Activated CD8-positive, alpha-beta T cell treated with anti-CD3 and anti-CD28 coated beads for 36 hours (primary cell): ENCODE results near the gene FKBP2. TPM values are rescaled to one million over a fixed set of nuclear protein-coding genes. Genes with fewer than 3 reads are reported as not detected.

Experiments used
- ATAC-seq: fragments of 200-7000 bp; cut with Tn5 transposase; one replicate; pipeline ENCODE4 v1.10.0; 2021; ENCODE audit warnings: mild to moderate bottlenecking, moderate library complexity
- CTCF ChIA-PET: fragments of 350-600 bp; sonication (Branson Sonifier 250); formaldehyde crosslinking; loops from one replicate; lab custom pipeline; 2021; ENCODE audit warnings: antibody characterized with exemption; lab: Charles Lee
- POLR2A ChIA-PET: fragments of 350-600 bp; sonication (Branson Sonifier 250); formaldehyde crosslinking; loops from one replicate; lab custom pipeline; 2021; ENCODE audit warnings: antibody characterized with exemption; lab: Charles Lee
- DNase-seq: peaks from one replicate; pipeline ENCODE4 v3.0.0-alpha.2; 2020
- H3K27ac Mint-ChIP-seq: one replicate; pipeline ENCODE4 v1.8.0; 2021; ENCODE audit warnings: mild to moderate bottlenecking, mixed read lengths
- H3K27me3 Mint-ChIP-seq: one replicate; pipeline ENCODE4 v1.8.0; 2021; ENCODE audit warnings: mixed read lengths
- H3K36me3 Mint-ChIP-seq: one replicate; pipeline ENCODE4 v1.8.0; 2021; ENCODE audit warnings: low read depth, mixed read lengths
- H3K4me1 Mint-ChIP-seq: one replicate; pipeline ENCODE4 v1.8.0; 2021; ENCODE audit warnings: low read depth, mixed read lengths
- H3K4me3 Mint-ChIP-seq: one replicate; pipeline ENCODE4 v1.8.0; 2021; ENCODE audit warnings: mild to moderate bottlenecking, moderate library complexity, mixed read lengths
- H3K9me3 Mint-ChIP-seq: one replicate; pipeline ENCODE4 v1.8.0; 2021; ENCODE audit warnings: mixed read lengths
- intact Hi-C: fragments of 100-400 bp; cut with micrococcal nuclease; formaldehyde crosslinking; loops from one replicate; pipeline ENCODE4 v1.10.0; 2022
- total RNA-seq, 2 experiments: library from RNA; stranded (reverse); gene quantifications; one replicate each; pipeline ENCODE4 v1.2.3, GENCODE V29; 2021
- TF ChIP-seq, protein P1 (sequence below): fragments of 200-600 bp; IDR thresholded peaks from one replicate; pipeline ENCODE4 v1.8.0; 2022; ENCODE audit warnings: antibody characterized with exemption, mild to moderate bottlenecking

The FKBP2 gene
- total RNA-seq, 2 experiments from 2014 or later, result 23.5 to 26.9 TPM

DNA sequence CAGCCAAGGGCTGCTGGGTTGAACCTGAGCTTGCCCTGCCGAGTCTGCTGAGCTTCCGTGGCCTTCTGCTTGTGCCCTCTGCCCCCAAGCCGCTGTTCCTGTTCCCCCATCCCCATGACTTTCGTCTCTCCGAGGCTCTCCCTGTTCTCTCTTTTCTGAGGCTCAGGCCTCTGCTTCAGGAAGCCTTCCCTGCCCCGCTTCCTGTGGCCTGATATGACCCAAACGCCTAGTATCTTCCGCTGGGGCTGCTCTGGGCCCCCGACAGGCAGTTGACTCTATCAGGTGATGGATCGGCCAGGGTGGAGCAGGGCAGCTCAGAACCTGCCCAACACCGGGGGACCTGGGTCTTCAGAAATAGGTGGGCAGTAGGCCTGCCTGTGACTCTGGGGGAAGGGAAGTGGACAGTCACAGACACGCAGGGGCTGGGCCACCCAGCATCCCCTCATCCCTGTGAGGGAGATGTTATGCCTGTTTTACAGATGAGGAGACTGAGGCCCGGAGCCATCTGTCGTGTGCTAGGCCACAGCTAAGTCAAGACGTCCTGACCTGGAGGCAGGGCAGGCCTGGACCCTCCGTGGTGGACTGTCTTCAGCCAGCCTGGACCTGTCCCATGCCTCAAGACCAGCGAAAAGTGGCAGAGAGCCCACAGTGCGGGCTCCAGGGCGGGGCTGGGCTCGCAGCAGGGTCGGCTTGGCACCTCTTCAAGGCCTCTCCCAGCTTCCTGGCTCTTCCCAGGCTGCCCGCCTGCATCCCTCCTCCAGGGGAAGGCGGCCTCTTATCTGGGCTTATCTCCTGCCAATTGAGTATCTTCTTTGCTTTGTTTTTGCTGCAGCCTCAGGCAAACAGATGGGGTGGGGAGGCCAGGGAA, 27.4 kb downstream of the FKBP2 start:
- ChIA-PET CTCF (interaction anchor here (1.2 to 6.1 kb wide), 9 partner anchors 16 to 87 kb away, joined by 3 to 77 read pairs (median 5); partner anchors contain the start of genes ESRRA, FERMT3 and PLCB3), POLR2A (interaction anchor here (0.9 to 6.6 kb wide), 11 partner anchors 9 to 83 kb away, joined by 3 to 132 read pairs (median 11); partner anchors contain the start of genes BAD, ESRRA, GPR137 and PLCB3)
- Mint-ChIP-seq H3K27ac (peak overlapping the region; percentile 95), H3K36me3 (peaks cover 8% of the 10 kb centered on the region), H3K4me1 (peaks cover 21% of the 10 kb centered on the region), H3K4me3 (peak overlapping the region; percentile 96), H3K27me3 (no peaks in the 10 kb centered on the region), H3K9me3 (no peaks in the 10 kb centered on the region)
- ATAC-seq (no peak), DNase-seq (no peak)
- TF ChIP-seq, protein P1, sequence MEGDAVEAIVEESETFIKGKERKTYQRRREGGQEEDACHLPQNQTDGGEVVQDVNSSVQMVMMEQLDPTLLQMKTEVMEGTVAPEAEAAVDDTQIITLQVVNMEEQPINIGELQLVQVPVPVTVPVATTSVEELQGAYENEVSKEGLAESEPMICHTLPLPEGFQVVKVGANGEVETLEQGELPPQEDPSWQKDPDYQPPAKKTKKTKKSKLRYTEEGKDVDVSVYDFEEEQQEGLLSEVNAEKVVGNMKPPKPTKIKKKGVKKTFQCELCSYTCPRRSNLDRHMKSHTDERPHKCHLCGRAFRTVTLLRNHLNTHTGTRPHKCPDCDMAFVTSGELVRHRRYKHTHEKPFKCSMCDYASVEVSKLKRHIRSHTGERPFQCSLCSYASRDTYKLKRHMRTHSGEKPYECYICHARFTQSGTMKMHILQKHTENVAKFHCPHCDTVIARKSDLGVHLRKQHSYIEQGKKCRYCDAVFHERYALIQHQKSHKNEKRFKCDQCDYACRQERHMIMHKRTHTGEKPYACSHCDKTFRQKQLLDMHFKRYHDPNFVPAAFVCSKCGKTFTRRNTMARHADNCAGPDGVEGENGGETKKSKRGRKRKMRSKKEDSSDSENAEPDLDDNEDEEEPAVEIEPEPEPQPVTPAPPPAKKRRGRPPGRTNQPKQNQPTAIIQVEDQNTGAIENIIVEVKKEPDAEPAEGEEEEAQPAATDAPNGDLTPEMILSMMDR, result no peak
- intact Hi-C loops, result no loop called here

DNA sequence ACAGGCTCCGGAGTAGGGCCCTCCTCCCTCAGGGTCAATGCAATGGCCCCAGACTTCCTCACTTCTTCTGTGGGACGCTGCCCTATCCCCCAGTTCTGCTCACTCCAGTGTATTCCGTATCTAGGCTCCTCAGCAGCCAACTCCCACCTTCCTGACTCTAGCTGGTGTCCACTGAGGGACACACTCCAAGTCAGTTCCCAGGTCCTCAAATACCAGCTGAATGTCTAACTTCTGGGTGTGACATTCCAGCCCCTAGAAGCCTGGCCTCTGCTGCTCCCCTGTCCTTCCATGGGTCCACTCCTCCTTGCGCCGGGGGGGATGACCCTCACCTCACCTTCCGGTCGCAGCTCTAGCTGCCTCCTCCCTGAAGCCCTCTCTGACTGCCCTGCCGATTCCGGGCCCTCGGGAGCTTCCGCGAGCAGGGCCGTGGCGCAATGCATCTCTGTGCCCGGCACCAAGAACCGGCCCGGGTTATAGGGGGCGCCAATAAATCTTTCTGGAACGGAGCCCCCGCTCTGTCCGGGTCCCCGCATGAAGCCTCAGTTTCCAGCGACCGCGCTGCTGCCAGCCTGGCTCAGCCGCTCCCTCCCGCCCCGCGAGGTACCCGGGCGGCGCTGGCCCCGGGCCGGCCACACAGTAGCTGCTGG, 28.1 kb downstream of the FKBP2 start:
- ChIA-PET POLR2A (interaction anchor here (0.6 to 6.6 kb wide), 14 partner anchors 10 to 84 kb away, joined by 3 to 132 read pairs (median 8); partner anchors contain the start of genes BAD, ESRRA, FERMT3 and GPR137), CTCF (interaction anchor here (1.2 to 6.1 kb wide), 7 partner anchors 17 to 86 kb away, joined by 3 to 77 read pairs (median 10); partner anchors contain the start of genes ESRRA, FERMT3 and PLCB3)
- ATAC-seq (peak; percentile 22), DNase-seq (peak; percentile 76)
- Mint-ChIP-seq H3K36me3 (peaks cover 8% of the 10 kb centered on the region), H3K27ac (peak overlapping the region; percentile 95), H3K9me3 (no peaks in the 10 kb centered on the region), H3K27me3 (no peaks in the 10 kb centered on the region), H3K4me3 (peak overlapping the region; percentile 96), H3K4me1 (peaks cover 21% of the 10 kb centered on the region)
- intact Hi-C loops, result no loop called here
- TF ChIP-seq, protein P1, result no peak

- Mint-ChIP-seq H3K27ac (peak overlapping the region; percentile 95), H3K27me3 (no peaks in the 10 kb centered on the region), H3K4me1 (peaks cover 21% of the 10 kb centered on the region), H3K36me3 (peaks cover 8% of the 10 kb centered on the region), H3K4me3 (peak overlapping the region; percentile 96), H3K9me3 (no peaks in the 10 kb centered on the region)
- DNase-seq (peak; percentile 98), ATAC-seq (peak; percentile 73)
- CTCF ChIA-PET, result interaction anchor here (0.7 to 6.1 kb wide), 8 partner anchors 18 to 65 kb away, joined by 3 to 77 read pairs (median 7); partner anchors contain the start of genes ESRRA, FERMT3, PLCB3 and PRDX5
- TF ChIP-seq, protein P1, result no peak
- intact Hi-C loops, result no loop called here
- POLR2A ChIA-PET, result interaction anchor here (0.6 to 6.6 kb wide), 17 partner anchors 10 to 84 kb away, joined by 3 to 132 read pairs (median 6); partner anchors contain the start of genes BAD, ESRRA, FERMT3 and FKBP2
Measured at GRCh38 chr11:64269540-64270220, 28.8 kb downstream of the FKBP2 start.

DNA sequence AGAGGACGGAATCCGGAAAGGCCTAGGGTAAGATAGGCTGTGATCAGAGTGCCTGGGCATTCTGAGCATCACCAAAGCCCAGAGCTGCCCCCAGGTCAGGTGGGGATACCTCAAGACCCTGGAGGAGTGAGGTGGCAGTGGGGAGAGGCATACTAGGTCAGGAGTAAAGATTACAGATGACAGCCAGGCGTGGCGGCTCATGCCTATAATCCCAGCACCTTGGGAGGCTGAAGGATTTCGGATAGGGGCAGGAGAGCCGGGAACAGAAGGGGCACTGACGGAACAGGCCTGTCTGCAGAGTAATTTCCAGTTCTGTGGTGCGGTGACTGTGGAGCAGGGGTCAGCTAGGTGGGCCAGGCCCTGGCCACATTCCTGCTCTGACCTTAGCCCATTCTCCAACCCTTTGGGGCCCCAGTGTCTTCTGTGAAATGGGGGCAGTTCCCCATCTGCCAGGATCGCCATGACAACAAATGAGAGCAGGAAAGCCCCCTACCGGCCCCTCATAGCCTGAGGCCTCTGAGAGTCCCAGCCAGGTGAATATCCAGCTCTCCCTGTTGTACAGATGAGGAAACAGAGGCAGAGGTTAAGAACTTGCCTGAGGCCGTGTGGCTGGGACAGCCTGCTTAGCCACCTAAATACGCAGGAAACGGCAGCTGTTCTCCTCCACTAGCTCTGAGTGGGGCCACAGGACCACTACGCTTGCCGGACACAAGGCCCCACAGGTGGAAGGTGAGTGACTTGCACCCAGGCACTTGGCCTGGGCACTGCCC, 34.3 kb downstream of the FKBP2 start:
- Mint-ChIP-seq H3K4me3 (no peak overlapping the region), H3K27ac (no peak overlapping the region), H3K36me3 (no peaks in the 10 kb centered on the region), H3K27me3 (no peaks in the 10 kb centered on the region), H3K9me3 (no peaks in the 10 kb centered on the region), H3K4me1 (peaks cover 6% of the 10 kb centered on the region)
- intact Hi-C loops, result no loop called here
- ChIA-PET CTCF (interaction anchor here (0.8 to 2.3 kb wide), 3 partner anchors 26 to 29 kb away, joined by 3 to 10 read pairs (median 4); partner anchors contain the start of gene CATSPERZ), POLR2A (interaction anchor here (0.7 to 1.0 kb wide), 3 partner anchors 8 to 78 kb away, joined by 3 to 4 read pairs (median 3); partner anchors contain the start of gene DNAJC4)
- ATAC-seq (no peak), DNase-seq (no peak)
- TF ChIP-seq, protein P1, result no peak
